Measurements from ENCODE around the gene NCAM2. TPM values are rescaled to one million over a fixed set of nuclear protein-coding genes. Genes with fewer than 3 reads are reported as not detected.
"Not testable (repeated sequence)": the region's sequence is repeated elsewhere in the genome, so short reads cannot be mapped to it uniquely, and the experiment has no call there.

Gene NCAM2
- total RNA-seq, 1 donor from 2014 or later, result 2.8 TPM

GRCh38 chr21:21084179-21084578, 86.0 kb downstream of the NCAM2 start:
- intact Hi-C loops (cut with DNase I), result no loop called here
- DNase-seq (ENCODE audit: low spot score), result no peak

GRCh38 chr21:21085206-21085605, 87.0 kb downstream of the NCAM2 start:
- no peak for DNase-seq (ENCODE audit: low spot score)
- intact Hi-C loops (cut with DNase I), result no loop called here

- intact Hi-C loops (cut with DNase I), result no loop called here
- no peak for DNase-seq (ENCODE audit: low spot score)
Measured at GRCh38 chr21:21096956-21097355, 98.7 kb downstream of the NCAM2 start.

DNA sequence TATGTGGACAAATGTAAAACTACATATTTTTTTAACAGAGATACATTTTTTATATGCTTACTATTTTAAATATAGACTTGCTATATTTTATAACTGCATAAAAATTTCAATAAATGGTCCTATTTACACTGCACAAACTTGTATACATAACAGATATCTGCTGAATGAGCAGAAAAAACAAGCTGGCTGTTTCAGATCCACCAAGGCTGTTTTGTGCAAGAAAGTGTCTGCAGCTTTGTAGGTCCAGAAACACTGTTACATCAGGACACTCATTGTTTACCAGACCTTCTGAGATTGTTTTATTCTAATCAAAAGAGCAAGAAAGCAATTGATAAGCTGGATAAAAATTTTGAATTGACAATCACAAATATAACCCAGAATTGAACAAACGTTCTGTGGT, 99.3 kb downstream of the NCAM2 start:
- DNase-seq (ENCODE audit: low spot score), result no peak
- intact Hi-C loops (cut with DNase I), result no loop called here

DNA sequence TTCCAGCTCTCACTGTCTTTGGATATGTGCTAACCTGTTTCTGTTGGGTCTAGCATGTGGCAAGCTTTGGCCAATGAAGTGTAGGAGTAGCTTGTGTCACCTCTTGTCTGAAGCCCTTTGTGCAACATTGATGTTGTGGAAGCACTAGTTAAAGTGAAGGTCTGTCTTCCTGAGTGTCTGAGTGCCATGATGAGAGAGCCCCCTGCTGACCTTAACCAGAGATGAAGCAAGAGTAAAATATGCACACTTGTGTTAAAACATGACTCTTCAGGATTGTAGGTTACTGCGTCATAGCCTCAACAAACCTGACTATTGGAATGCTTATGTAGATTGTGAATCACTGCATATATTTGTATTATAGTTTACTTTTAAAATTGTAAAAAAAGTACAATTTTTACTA, 103.7 kb downstream of the NCAM2 start:
- no peak for DNase-seq (ENCODE audit: low spot score)
- intact Hi-C loops (cut with DNase I), result loop anchor here (5.0 kb wide), 1 partner anchor 105 kb away; the partner anchor contains the start of gene NCAM2

DNA sequence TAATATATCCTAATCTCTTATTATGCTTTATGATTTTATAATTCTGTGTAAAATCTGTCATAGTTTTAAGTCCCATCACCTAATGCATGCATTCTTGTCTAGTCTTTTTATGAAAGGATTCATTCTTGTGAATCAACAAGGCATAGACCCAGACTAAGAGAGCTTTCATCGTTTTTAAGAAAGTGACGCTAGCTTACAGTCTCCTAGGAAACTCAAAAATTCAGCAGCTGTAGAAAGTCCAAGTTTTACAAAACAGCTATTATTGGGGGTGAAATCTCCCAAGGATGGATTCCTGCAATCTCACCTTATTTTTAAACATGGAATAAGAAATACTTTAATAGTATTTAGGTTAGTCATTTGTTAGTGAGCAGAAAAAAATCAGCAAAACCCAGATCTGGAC, 104.7 kb downstream of the NCAM2 start:
- intact Hi-C loops (cut with DNase I), result loop anchor here (5.0 kb wide), 1 partner anchor 106 kb away; the partner anchor contains the start of gene NCAM2
- DNase-seq (ENCODE audit: low spot score), result no peak

DNA sequence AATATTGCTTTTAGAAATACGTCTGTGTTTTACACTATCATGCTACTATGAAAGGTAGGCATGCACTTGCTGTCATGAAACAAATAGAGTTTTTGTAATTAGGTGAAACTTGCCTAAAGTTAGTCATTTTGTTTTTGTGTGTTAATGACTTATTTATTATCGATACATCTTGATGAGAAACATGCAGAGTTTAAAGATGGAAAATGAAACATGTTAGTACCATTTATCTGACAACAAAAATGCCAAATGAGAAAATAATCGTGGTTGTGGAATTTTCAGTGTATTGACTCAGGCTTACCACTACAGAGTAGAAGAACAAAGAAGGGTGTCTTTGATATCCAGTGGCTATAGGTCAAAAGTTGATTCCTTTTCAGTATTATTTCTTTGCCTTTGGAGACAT, 105.5 kb downstream of the NCAM2 start:
- intact Hi-C loops (cut with DNase I), result loop anchor here (5.0 kb wide), 1 partner anchor 106 kb away; the partner anchor contains the start of gene NCAM2
- no peak for DNase-seq (ENCODE audit: low spot score)

GRCh38 chr21:21109736-21110135, 111.5 kb downstream of the NCAM2 start:
- intact Hi-C loops (cut with DNase I), result no loop called here
- no peak for DNase-seq (ENCODE audit: low spot score)

DNA sequence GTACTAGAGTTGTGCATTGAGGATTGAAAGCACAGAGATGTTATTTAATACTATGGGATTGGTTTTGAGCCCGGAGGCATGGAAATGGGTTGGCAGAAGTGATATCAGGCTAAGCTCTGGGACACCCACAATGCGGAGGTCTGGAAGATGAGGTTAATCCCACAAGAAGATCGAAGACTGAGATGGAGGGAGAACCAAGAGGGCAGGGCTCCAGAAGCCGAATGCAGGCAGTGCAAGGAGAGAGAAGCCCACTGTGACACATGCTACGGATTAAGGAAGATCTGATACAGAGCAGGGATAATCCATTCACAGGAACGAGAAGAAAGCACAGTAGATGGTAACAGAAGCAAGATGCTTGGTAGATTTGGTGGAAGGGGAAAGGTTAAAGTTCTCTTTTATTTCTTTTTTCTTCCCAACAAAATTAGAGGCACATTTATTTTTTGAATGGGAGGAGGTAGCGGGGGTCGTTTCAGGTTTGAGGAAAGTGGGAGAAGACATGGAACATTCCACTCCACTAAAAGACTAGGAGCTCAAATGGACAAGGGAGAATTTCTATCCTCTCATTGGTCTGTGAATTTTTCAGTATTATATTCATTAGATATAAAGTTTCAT, 113.2 kb downstream of the NCAM2 start:
- DNase-seq (ENCODE audit: low spot score), result no peak
- intact Hi-C loops (cut with DNase I), result no loop called here

DNA sequence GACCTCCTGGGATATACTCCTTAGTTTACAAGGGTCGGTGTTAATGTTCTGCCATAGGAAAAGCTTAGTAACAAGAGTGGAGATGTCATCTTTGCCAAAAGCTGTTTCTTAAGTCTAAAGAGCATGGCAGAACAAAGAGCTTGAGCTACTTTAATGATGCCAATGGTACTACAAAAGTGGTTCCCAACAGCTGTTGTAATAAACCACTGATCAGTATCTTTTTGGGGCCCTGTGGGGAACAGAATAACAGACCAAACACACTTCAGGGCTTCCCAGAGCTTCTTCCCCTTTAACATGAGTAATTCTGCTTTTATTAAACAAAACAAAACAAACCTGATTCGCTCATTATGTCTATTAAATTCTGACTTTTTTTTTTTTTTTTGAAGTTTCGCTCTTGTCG, 116.3 kb downstream of the NCAM2 start:
- intact Hi-C loops (cut with DNase I), result no loop called here
- DNase-seq (ENCODE audit: low spot score), result no peak

GRCh38 chr21:21119091-21119490, 120.9 kb downstream of the NCAM2 start:
- intact Hi-C loops (cut with DNase I), result no loop called here

DNA sequence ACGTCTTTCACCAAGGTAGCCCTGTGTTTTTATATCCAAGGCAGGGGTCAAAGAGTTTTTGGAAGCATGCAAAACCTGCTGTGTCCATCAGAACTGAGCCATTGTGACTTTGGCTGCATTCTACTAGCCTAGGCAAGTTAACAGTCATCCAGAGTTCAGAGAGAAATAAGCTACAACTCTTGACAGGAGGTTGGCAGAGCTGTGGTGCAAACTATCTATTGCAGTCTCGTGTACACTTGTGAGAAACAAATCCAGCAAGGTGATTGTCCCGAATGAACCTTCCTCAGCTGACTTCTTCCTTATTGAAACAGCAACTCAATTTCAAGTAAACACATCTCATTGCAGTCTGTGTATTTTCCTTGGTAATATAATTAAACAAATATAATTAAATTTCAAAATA, 124.5 kb downstream of the NCAM2 start:
- intact Hi-C loops (cut with DNase I), result no loop called here
- DNase-seq (ENCODE audit: low spot score), result no peak

More at GRCh38 chr21:21119091-21119490, 120.9 kb downstream of the NCAM2 start:
- DNase-seq (ENCODE audit: low spot score), result no peak

- intact Hi-C loops (cut with DNase I), result no loop called here
- no peak for DNase-seq (ENCODE audit: low spot score)
Measured at GRCh38 chr21:21132390-21132789, 134.2 kb downstream of the NCAM2 start.

- intact Hi-C loops (cut with DNase I), result no loop called here
- DNase-seq (ENCODE audit: low spot score), result no peak
Measured at GRCh38 chr21:21137986-21138385, 139.8 kb downstream of the NCAM2 start.

- no peak for DNase-seq (ENCODE audit: low spot score)
- intact Hi-C loops (cut with DNase I), result no loop called here
Measured at GRCh38 chr21:21146587-21147373, 148.6 kb downstream of the NCAM2 start.

DNA sequence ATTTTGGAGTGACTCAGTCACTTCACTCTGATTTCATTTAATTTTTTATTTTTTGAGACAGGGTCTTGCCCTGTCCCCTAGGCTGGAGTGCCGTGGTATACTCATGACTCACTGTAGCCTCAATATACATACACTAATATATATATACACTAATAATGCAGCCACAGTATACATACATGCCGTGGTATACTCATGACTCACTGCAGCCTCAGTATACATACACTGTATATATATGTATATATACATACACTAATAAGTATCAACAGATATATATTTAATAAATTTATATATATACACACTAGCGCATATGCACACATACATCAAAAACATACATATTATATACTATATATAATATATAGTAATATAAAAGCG, 149.2 kb downstream of the NCAM2 start:
- DNase-seq (ENCODE audit: low spot score), result no peak
- intact Hi-C loops (cut with DNase I), result no loop called here

GRCh38 chr21:21148009-21148408, 149.8 kb downstream of the NCAM2 start:
- no peak for DNase-seq (ENCODE audit: low spot score)
- intact Hi-C loops (cut with DNase I), result no loop called here

DNA sequence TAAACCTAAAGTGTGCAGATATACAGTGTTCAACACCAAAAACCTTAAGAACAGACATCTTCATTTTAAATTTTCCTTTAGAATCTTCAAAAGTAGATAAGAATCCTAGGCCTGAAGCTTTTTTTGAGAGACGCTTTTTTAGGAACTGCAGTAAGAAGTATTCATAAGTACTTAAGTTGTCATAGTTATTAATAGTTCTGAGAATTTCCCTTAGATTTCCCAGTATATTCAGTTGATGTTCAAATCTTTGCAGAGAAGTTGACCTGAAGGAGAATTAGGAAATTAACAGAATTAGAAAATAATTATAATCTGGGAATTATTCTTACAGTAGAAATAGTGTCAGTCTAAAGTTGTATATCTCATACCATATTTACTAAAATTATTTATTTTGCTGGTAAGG, 150.3 kb downstream of the NCAM2 start:
- intact Hi-C loops (cut with DNase I), result no loop called here
- no peak for DNase-seq (ENCODE audit: low spot score)

DNA sequence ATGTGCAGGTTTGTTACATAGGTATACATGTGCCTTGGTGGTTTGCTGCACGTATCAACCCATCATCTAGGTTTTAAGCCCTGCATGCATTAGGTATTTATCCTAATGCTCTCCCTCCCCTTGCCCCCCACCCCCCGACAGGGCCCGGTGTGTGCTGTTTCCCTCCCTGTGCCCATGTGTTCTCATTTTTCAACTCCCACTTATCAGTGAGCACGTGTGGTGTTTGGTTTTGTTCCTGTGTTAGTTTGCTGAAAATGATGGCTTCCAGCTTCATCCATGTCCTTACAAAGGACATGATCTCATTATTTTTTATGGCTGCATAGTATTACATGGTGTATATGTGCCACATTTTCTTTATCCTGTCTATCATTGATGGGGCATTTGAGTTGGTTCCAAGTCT, 151.2 kb downstream of the NCAM2 start:
- intact Hi-C loops (cut with DNase I); DNase-seq (ENCODE audit: low spot score): not testable (repeated sequence)

- intact Hi-C loops (cut with DNase I), result no loop called here
- no peak for DNase-seq (ENCODE audit: low spot score)
Measured at GRCh38 chr21:21151231-21151630, 153.0 kb downstream of the NCAM2 start.

DNA sequence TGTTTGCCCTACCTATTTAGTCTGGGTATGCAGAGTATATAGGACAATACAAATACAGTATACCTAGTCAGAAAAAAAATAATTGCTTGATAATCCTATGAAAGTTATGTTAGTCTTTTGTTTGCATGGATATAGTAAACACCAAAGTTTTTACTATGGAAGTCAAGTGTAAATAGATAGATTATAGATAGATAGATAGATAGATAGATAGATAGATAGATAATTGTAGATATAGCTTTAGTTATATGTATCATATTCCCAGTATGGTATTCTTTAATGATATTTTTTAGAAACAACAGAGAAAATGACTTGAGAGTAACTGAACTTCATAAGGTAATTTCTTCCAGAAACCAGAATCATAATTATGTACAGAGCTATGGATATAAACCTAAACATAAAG, 158.2 kb downstream of the NCAM2 start:
- DNase-seq (ENCODE audit: low spot score), result no peak
- intact Hi-C loops (cut with DNase I), result no loop called here

Data from cardiac septum (tissue), 1 donor.